ENCODE measurements around the gene ADCY1. TPM values are rescaled to one million over a fixed set of nuclear protein-coding genes. Genes with fewer than 3 reads are reported as not detected.

The ADCY1 gene
- total RNA-seq, 4 donors from 2014 or later = 0.34 to 1.9 (median 0.37) TPM

- Histone ChIP-seq H3K27ac (no peak overlapping the region), H3K36me3 (no peaks in the 10 kb centered on the region), H3K4me1 (peaks cover 0 to 16% (median 7%) of the 10 kb centered on the region in 3 donors), H3K9me3 (no peaks in the 10 kb centered on the region), H3K4me3 (no peak overlapping the region), H3K27me3 (no peaks in the 10 kb centered on the region)
- DNase-seq = no peak
- intact Hi-C loops (cut with DNase I) = no loop called here
- 88 to 97% methylated on average over 2 to 4 of the region's 4 CpGs for WGBS, 2 donors
- TF ChIP-seq CTCF (IDR thresholded peaks at IDR 0.05) = no peak
- no peak for TF ChIP-seq POLR2A (IDR thresholded peaks at IDR 0.05)
Observed at GRCh38 chr7:45566961-45567360, 7.2 kb upstream of the ADCY1 start.

GRCh38 chr7:45567713-45568112 lies 6.5 kb upstream of the ADCY1 start:
- Histone ChIP-seq H3K36me3 (no peaks in the 10 kb centered on the region), H3K9me3 (no peaks in the 10 kb centered on the region), H3K4me3 (no peak overlapping the region), H3K27ac (no peak overlapping the region), H3K27me3 (peaks cover 0 to 4% (median 0%) of the 10 kb centered on the region in 4 donors), H3K4me1 (peaks cover 0 to 16% (median 7%) of the 10 kb centered on the region in 3 donors)
- no peak for DNase-seq
- TF ChIP-seq POLR2A (IDR thresholded peaks at IDR 0.05) = no peak
- no peak for TF ChIP-seq CTCF (IDR thresholded peaks at IDR 0.05)
- no CpG with 5 or more reads among the region's 1 CpG for WGBS, 2 donors
- intact Hi-C loops (cut with DNase I) = no loop called here

- Histone ChIP-seq H3K27me3 (peaks cover 0 to 14% (median 0%) of the 10 kb centered on the region in 4 donors), H3K36me3 (no peaks in the 10 kb centered on the region), H3K27ac (no peak overlapping the region), H3K4me3 (no peak overlapping the region), H3K4me1 (peaks cover 0 to 17% (median 7%) of the 10 kb centered on the region in 3 donors), H3K9me3 (no peaks in the 10 kb centered on the region)
- intact Hi-C loops (cut with DNase I) = no loop called here
- 53 to 56% methylated on average over 3 to 4 of the region's 10 CpGs for WGBS, 2 donors
- no peak for DNase-seq
- TF ChIP-seq CTCF (IDR thresholded peaks at IDR 0.05) (no peak), POLR2A (IDR thresholded peaks at IDR 0.05) (no peak)
Observed at GRCh38 chr7:45568536-45569289, 5.5 kb upstream of the ADCY1 start.

- peaks cover 0 to 15% (median 7%) of the 10 kb centered on the region in 3 donors for H3K4me1 ChIP-seq
- no peak for DNase-seq
- no peak overlapping the region for H3K4me3 ChIP-seq
- no peaks in the 10 kb centered on the region for H3K36me3 ChIP-seq
- H3K27me3 ChIP-seq = peaks cover 0 to 19% (median 0%) of the 10 kb centered on the region in 4 donors
- intact Hi-C loops (cut with DNase I) = no loop called here
- H3K9me3 ChIP-seq = no peaks in the 10 kb centered on the region
- 70 to 100% methylated on average over 1 of the region's 1 CpG for WGBS, 2 donors
- no peak overlapping the region for H3K27ac ChIP-seq
- no peak for TF ChIP-seq CTCF (IDR thresholded peaks at IDR 0.05)
Observed at GRCh38 chr7:45569290-45569685, 4.9 kb upstream of the ADCY1 start.

- intact Hi-C loops (cut with DNase I) = no loop called here
- Histone ChIP-seq H3K9me3 (no peaks in the 10 kb centered on the region), H3K4me1 (peaks cover 10 to 18% (median 10%) of the 10 kb centered on the region in 3 donors), H3K4me3 (no peak overlapping the region), H3K36me3 (no peaks in the 10 kb centered on the region), H3K27ac (no peak overlapping the region), H3K27me3 (peaks cover 0 to 33% (median 4%) of the 10 kb centered on the region in 4 donors)
- 78 to 79% methylated on average over 7 to 9 of the region's 9 CpGs for WGBS, 2 donors
- no peak for TF ChIP-seq POLR2A (IDR thresholded peaks at IDR 0.05)
- TF ChIP-seq CTCF (IDR thresholded peaks at IDR 0.05) = no peak
- no peak for DNase-seq
Observed at GRCh38 chr7:45570797-45571196, 3.4 kb upstream of the ADCY1 start.

Data from esophagus squamous epithelium (tissue), 5 donors.